Suprapubic skin (tissue), 4 donors: ENCODE data around the gene MUC20. TPM values are rescaled to one million over a fixed set of nuclear protein-coding genes. Genes with fewer than 3 reads are reported as not detected.

Experiments used
- DNase-seq, 2 donors: peaks; one replicate each; pipeline ENCODE4 v3.0.0-alpha.2; 2019; ENCODE audit warnings: low spot score in 2 of 2
- H3K27ac ChIP-seq: fragments of 200-600 bp; sonication (generic); one replicate; pipeline ENCODE4 v1.5.1; 2019
- H3K27me3 ChIP-seq: fragments of 200-600 bp; sonication (generic); one replicate; pipeline ENCODE4 v1.5.1; 2019
- H3K36me3 ChIP-seq: fragments of 200-600 bp; sonication (generic); one replicate; pipeline ENCODE4 v1.5.1; 2019
- H3K4me1 ChIP-seq: fragments of 200-600 bp; sonication (generic); one replicate; pipeline ENCODE4 v1.5.1; 2019
- H3K4me3 ChIP-seq: fragments of 200-600 bp; sonication (generic); one replicate; pipeline ENCODE4 v1.5.1; 2019; ENCODE audit warnings: mild to moderate bottlenecking
- H3K9me3 ChIP-seq: fragments of 200-600 bp; sonication (generic); one replicate; pipeline ENCODE4 v1.5.1; 2019
- CTCF ChIP-seq, 2 donors: fragments of 200-600 bp in 1 of 2; fragments of 450-650 bp in 1 of 2; sonication (generic) in 1 of 2; IDR thresholded peaks; one replicate each; pipeline ENCODE4 v1.5.1; 2016 to 2019; ENCODE audit warnings: antibody characterized with exemption in 2 of 2, mild to moderate bottlenecking in 1 of 2, moderate library complexity in 1 of 2
- EP300 ChIP-seq: sonication (generic); formaldehyde crosslinking; IDR thresholded peaks from one replicate; pipeline ENCODE4 v1.6.1; 2017; ENCODE audit warnings: antibody characterized with exemption
- POLR2A ChIP-seq, 2 donors: fragments of 450-650 bp; IDR thresholded peaks; one replicate each; pipeline ENCODE4 v1.6.1; 2017; ENCODE audit warnings: antibody characterized with exemption in 2 of 2, mild to moderate bottlenecking in 2 of 2, moderate library complexity in 2 of 2
- POLR2AphosphoS5 ChIP-seq, 3 donors: sonication (generic); formaldehyde crosslinking; IDR thresholded peaks; one replicate each; pipeline ENCODE4 v1.6.1; 2017; ENCODE audit warnings: antibody characterized with exemption in 3 of 3
- WGBS: methylation state at CpG from one replicate; pipeline ENCODE4 v1.1.5; 2018; 5-methylcytosine and 5-hydroxymethylcytosine counted together
- total RNA-seq, 4 donors: library from RNA; depleted of rRNA; stranded (reverse); fragments of >200 nt; gene quantifications; one replicate each; pipeline ENCODE4 v1.1.0, GENCODE V29; 2016

The MUC20 gene
- total RNA-seq, 4 donors from 2014 or later: 0.26 to 53.4 (median 2.8) TPM

GRCh38 chr3:195738274-195739044, 17.7 kb downstream of the MUC20 start:
- no peak overlapping the region for H3K27ac ChIP-seq
- H3K9me3 ChIP-seq: no peaks in the 10 kb centered on the region
- H3K27me3 ChIP-seq: peaks cover 16% of the 10 kb centered on the region
- no peak for TF ChIP-seq POLR2A (IDR thresholded peaks at IDR 0.05)
- H3K36me3 ChIP-seq: no peaks in the 10 kb centered on the region
- DNase-seq: peak in 1 of 2 donors; percentile 32
- 89% methylated on average over 14 of the region's 14 CpGs for WGBS
- H3K4me1 ChIP-seq: no peaks in the 10 kb centered on the region
- no peak overlapping the region for H3K4me3 ChIP-seq

- Histone ChIP-seq H3K4me1 (no peaks in the 10 kb centered on the region), H3K27ac (no peak overlapping the region), H3K27me3 (peaks cover 16% of the 10 kb centered on the region), H3K36me3 (no peaks in the 10 kb centered on the region), H3K4me3 (no peak overlapping the region), H3K9me3 (no peaks in the 10 kb centered on the region)
- DNase-seq: peak in 1 of 2 donors; percentile 29
- TF ChIP-seq CTCF (IDR thresholded peaks at IDR 0.05) (no peak), EP300 (no peak), POLR2AphosphoS5 (IDR thresholded peaks at IDR 0.05) (no peak), POLR2A (IDR thresholded peaks at IDR 0.05) (no peak)
- WGBS: 87% methylated on average over 12 of the region's 13 CpGs
Measured at GRCh38 chr3:195739561-195740111, 18.9 kb downstream of the MUC20 start.

GRCh38 chr3:195744437-195744836, 23.7 kb downstream of the MUC20 start:
- TF ChIP-seq POLR2AphosphoS5 (IDR thresholded peaks at IDR 0.05) (no peak), POLR2A (IDR thresholded peaks at IDR 0.05) (no peak), EP300 (no peak), CTCF (IDR thresholded peaks at IDR 0.05) (no peak)
- 79% methylated on average over 4 of the region's 4 CpGs for WGBS
- no peak for DNase-seq
- Histone ChIP-seq H3K4me3 (no peak overlapping the region), H3K27ac (no peak overlapping the region), H3K4me1 (peaks cover 4% of the 10 kb centered on the region), H3K9me3 (no peaks in the 10 kb centered on the region), H3K27me3 (peaks cover 21% of the 10 kb centered on the region), H3K36me3 (no peaks in the 10 kb centered on the region)

GRCh38 chr3:195746346-195746745, 25.6 kb downstream of the MUC20 start:
- H3K9me3 ChIP-seq: no peaks in the 10 kb centered on the region
- no peak for DNase-seq
- H3K36me3 ChIP-seq: no peaks in the 10 kb centered on the region
- H3K27ac ChIP-seq: no peak overlapping the region
- peaks cover 4% of the 10 kb centered on the region for H3K4me1 ChIP-seq
- peaks cover 12% of the 10 kb centered on the region for H3K27me3 ChIP-seq
- TF ChIP-seq POLR2AphosphoS5 (IDR thresholded peaks at IDR 0.05) (no peak), EP300 (no peak), CTCF (IDR thresholded peaks at IDR 0.05) (no peak), POLR2A (IDR thresholded peaks at IDR 0.05) (no peak)
- no peak overlapping the region for H3K4me3 ChIP-seq
- 81% methylated on average over 8 of the region's 8 CpGs for WGBS

- Histone ChIP-seq H3K4me1 (peaks cover 4% of the 10 kb centered on the region), H3K27me3 (peaks cover 8% of the 10 kb centered on the region), H3K4me3 (no peak overlapping the region), H3K9me3 (no peaks in the 10 kb centered on the region), H3K36me3 (no peaks in the 10 kb centered on the region), H3K27ac (no peak overlapping the region)
- WGBS: 86% methylated on average over 9 of the region's 9 CpGs
- no peak for TF ChIP-seq EP300
- TF ChIP-seq CTCF (IDR thresholded peaks at IDR 0.05): no peak
- no peak for TF ChIP-seq POLR2A (IDR thresholded peaks at IDR 0.05)
- TF ChIP-seq POLR2AphosphoS5 (IDR thresholded peaks at IDR 0.05): no peak
- no peak for DNase-seq
Measured at GRCh38 chr3:195746751-195747150, 26.0 kb downstream of the MUC20 start.
